ENCODE measurements around the gene PLA2G4B.
A peak's percentile ranks its signal among the peaks of the same experiment; 100 is the strongest.
"Not testable (repeated sequence)": the region's sequence is repeated elsewhere in the genome, so short reads cannot be mapped to it uniquely, and the experiment has no call there.

PLA2G4B gene

DNA sequence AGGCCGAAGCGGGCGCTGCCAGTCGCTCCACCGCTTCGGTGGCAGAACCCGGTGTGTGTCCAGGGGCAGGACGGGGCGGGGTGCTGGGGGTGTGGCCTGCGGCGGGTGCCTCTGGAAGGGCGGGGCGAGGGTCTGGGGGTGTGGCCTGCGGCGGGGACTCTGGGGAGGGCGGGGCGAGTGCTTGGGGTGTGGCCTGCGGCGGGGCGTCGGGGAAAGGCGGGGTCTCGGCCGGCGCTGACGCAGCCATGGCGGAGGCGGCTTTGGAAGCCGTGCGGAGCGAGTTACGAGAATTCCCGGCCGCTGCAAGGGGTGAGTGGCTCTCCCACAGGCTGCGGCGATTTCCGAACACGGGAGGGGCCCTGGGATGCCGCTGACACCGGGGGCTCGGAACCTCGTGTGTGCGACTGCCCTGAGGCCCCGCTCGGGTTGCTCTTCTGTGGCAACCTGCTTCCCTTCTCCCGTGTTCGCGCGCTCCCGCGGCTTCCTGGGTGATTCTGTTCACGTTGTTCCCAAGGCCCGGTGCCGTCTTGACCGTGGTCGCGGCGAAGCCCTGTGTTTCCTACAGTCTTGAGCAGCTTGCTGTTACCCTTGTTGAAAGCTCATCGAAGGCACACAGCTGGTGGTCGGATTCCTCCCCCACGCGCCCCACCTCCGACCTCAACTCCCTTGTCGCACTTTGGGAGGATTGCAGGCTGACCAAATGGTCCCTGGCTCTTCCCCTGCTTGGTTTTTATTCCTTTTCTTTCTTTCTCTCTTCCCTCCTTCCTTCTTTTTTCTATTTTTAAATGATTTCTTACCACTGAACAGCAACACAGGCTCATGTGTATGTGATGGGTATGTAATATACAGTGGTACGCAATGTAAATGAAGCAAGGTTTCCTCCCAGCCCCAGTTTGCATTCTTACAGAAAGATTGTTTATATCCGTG, 10.5 kb upstream of the PLA2G4B start, which contains the start of gene JMJD7:
TSS of gene JMJD7 (plus strand) at position 213 of the 927 bp plus-strand sequence. CDS start at position 246, 33 bp downstream.
- peak; percentile 80 to 85 for DNase-seq

DNA sequence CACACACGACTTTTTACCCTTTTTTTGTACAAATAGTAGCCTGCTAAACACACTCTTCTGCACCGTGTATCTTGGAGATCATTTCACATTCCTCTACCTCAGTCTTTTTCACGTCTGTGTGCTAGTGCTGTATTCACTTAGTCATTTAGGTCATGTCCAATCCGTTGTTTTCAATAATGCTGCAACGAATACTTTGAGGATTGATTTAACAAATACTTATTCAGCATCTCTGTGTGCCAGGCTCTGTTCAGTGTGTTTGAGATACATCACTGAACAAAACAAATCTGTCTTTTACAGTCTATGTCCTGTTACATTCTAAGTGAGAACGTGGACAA, 9.9 kb upstream of the PLA2G4B start:
- no peak for DNase-seq

DNA sequence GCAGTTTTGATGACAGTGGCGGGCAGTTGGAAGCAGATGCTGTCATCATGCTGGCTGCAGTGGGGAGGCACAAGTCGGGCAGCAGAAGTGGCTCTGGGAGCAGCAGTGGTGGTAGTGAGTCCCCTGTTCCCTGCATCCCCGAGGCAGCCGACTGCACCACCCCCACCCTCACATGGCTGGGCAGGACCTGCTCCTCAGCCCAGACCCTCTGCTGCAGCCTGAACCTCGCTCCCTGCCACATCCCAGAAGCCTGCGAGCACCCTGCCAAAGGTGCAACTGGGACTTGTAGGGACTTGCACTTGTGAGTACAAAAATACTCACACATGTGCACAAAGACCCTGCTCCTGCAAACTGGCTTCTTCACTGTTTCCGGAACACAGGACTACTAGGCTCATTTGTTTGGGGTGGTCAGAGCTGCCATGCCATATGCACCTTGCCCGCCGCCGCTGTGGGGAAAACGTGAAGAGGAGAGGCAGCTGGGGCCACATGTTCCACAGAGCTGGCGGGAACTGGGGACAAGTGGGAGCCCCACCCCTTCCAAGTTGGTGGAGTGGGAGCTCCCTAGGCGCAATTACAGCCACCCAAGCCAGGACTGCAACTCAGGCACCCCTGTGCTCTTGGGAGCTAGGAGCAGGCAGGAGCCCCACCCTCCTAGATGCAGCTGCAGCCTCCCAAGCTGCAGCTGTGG, 8.5 kb upstream of the PLA2G4B start:
- no peak for DNase-seq

DNA sequence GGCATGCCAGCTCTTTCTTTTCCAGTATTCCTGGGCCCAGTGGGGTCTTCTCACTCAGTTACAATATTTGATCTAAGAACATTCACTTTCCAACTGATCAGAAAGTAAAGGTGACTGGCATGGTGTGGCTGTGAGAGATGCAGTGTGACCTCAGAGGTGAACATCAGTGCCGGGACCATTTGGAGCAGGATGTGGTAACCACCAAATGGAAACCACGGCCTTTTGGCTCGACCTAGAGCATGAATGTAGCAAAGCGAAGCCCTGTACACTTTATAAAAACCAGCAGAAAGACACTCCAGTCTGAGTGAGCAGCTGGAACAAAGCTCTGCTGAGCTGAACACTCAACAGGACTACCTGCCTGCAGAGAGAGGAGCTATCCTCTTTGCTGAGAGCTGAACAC, 7.4 kb upstream of the PLA2G4B start:
- not testable (repeated sequence) for DNase-seq

DNA sequence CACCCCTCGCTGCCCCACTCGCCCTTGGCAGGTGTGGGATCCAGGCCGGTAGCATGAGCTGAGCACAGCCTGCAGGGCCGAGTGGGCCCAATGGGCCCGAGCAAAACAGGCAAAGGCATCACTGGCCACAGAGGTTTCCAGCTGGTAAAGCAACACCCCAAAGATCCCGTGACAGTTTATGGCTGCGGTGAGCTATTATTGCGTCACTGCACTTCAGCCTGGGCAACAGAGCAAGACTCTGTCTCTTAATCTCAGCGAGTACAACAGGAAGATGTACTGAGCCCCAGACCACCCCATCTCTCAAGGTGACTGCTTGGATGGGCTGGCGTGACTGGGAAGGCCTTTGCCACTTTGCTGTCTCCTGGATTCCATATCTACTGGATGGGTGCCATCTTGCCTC, 6.4 kb upstream of the PLA2G4B start:
- DNase-seq = no peak

DNA sequence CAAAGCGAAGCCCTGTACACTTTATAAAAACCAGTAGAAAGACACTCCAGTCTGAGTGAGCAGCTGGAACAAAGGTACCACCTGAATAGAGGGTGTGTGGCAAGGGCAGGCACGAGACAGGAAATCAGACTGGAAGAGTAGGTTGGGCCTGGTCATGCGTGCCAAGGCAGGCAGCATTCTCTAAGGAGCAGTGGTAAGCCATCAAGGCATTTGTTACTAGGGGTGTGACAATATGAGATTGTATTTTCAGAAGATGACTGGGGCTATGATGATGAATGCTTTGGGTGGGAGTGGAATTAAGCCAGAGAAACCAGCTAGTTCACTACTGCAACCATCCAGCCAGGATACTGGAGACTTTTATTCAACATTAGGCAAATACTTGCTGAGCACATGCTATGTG, 5.8 kb upstream of the PLA2G4B start:
- no peak for DNase-seq

DNA sequence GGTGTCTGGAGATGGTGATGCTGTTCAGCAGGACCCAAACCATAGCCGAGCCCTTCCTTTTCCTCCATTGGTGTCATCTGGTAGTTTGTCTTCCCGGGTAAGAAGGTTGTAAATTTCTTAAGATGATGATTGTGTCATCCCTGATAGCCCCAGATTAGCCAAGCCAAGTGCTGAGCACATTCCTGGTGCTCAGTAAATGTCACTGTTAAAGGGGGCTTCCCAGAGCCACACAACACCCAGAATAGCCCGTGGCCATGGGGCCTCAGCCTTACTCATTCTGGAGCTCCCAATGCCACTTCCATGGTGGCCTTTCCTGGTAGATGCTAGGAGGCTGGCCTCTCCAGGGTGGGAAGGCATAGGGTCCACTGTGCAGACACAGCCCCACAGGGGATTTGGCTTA, 4.6 kb upstream of the PLA2G4B start:
- no peak for DNase-seq

DNA sequence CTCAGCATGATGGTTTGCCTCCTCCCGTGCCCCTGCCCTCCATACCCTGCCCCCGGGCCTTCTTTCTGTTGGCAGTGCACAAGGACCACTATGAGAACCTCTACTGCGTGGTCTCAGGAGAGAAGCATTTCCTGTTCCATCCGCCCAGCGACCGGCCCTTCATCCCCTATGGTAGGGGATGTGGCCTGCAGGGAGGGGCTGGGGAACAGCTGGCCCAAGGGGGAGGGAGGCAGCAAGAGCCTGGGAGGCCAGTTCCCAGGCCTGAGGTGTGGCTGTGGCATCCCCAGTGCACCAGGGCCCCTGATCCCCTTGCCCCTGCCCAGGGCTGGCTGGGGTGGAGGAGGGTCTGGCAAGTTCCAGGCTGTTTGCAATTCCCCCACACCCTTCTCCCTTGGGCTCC, 2.6 kb upstream of the PLA2G4B start:
- no peak for DNase-seq

DNA sequence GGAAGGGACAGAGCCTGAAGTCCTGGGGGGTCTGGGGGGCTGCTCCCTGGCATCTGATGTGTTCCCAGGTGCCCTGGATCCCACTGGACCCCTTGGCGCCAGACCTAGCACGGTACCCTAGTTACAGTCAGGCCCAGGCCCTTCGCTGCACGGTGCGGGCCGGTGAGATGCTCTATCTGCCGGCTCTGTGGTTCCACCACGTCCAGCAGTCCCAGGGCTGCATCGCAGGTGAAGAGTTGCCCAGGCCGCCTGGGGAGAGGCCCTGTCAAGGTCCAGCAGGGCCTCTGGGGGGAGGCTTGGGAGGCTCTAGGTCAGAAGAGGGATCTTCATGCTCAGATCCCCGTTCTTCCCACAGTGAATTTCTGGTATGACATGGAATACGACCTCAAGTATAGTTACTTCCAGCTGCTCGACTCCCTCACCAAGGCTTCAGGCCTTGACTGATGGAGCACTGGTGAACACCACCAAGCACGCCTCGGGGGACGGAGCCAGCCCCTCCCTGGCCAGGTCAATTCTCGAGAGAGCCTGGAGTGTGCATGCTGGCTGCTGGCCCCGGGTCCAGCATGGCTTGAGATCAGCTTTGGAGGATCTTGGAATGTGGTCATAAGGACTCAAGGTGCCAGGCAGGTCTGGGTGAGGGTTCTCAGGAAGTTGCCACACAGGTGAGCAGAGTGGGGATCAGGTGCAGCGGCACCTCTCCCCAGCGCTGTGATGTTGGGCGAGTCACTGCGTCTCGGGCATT, 1.8 kb upstream of the PLA2G4B start:
- DNase-seq = no peak

DNA sequence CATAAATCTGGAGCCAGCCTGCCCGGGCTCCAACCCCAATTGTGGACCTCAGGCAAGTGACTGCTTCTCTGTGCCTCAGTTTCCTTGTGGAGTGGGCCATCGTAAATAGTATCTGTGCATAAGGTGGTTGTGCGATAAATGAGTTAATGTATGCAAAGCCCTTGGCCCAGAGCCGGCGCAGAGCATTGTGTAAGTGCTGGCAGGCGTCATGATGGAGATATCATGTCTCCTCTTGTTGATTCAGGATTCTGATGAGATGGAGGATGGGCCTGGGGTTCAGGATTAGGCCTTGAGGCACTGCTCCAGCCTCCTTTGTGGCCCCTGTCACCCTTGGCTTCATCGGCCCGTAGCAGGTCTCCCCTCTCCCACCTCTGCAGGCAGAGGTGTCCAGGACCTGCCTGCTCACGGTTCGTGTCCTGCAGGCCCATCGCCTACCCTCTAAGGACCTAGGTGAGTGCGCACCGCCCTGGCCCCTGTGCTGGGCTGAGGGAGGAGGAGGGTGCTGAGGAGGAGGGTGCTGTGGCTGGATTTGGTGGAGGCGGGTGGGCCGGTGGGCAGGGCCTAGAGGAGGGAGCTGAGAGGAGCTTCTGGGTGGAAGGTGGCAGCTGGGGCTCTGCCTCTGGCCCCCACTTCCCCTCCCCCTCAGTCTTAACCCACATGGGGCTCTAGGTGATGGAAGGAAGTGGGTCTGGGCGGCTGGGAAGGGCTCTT, 1.3 kb downstream of the PLA2G4B start:
- peak in 1 of 2 experiments; percentile 44 for DNase-seq

DNA sequence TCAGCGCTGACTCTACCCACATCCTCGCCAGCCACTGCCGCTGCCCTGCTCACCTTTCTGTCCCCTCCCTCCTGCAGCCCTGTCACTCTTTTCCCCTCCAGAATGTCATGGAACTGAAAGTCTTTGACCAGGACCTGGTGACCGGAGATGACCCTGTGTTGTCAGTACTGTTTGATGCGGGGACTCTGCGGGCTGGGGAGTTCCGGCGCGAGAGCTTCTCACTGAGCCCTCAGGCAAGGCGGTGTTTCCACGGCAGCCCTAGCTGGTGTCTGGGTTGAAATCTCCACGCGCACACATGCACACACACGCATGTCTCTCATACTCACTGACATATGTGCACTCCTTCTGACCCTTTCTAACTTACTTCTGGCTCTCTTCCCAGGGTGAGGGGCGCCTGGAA, 2.0 kb downstream of the PLA2G4B start:
- no peak for DNase-seq

DNA sequence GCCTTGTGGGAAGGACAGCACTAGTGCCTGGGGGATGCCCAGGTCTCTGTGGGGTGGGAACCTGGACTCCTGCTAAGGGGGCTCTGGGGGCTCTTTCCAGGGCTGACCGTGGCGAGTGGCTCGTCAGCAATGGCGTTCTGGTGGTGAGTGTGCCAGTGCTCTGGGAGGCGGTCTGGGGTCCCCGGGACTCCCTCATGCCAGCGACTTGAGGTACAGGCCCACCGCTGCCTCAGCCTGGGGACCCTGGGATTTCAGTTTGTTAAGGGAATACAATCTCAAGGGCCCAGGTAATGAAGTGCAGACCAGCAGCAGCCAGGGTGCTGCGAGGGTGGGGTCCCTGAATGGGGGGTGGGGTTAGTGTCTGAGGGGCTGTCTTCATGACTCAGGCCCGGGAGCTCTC, 2.5 kb downstream of the PLA2G4B start:
- no peak for DNase-seq

DNA sequence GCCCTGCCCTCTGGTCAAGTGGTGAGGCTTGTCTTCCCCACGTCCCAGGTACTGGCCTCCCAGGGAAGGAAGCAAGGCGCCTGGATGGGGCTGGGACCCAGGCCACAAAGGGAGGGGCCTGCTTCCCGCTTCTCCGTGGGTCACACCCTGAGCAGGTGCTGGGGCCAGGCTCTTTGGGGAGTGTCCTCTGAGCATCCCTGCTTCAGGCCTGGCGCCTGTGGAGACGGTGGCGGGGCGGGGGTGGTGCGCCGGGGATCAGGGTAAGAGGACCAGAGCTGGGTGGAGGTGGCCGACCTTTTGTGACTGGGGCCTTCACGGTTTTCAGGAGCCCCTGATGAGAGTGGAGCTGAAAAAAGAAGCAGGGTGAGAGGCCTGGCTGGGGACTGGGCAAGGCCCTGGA, 3.6 kb downstream of the PLA2G4B start:
- DNase-seq = no peak

DNA sequence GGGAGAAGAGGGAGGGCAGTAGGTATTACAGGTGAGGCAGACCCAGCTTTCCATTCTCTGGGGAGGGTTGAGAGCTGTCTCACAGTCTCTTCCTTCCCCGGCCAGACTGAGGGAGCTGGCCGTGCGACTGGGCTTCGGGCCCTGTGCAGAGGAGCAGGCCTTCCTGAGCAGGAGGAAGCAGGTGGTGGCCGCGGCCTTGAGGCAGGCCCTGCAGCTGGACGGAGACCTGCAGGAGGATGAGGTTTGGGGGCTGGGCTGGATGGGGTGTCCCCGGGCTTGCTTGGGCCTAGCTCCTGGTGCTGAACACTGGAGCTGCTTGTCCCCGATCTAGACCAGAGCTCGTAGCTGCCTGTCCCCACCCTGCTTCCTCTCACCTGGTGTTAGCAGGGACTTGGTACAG, 4.9 kb downstream of the PLA2G4B start:
- no peak for DNase-seq

DNA sequence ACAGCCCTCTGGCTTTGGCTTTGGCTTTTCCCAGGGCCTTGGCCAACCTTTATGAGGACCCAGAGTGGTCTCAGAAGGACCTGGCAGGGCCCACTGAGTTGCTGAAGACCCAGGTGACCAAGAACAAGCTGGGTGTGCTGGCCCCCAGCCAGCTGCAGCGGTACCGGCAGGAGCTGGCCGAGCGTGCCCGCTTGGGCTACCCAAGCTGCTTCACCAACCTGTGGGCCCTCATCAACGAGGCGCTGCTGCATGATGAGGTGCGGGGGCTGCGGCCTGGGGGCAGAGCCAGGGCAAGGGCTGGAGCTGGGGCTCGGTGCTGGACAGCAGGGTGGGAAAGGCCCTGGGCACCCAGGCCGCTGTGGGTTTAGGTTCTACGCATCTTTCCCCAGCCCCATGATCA, 6.2 kb downstream of the PLA2G4B start:
- DNase-seq = no peak

DNA sequence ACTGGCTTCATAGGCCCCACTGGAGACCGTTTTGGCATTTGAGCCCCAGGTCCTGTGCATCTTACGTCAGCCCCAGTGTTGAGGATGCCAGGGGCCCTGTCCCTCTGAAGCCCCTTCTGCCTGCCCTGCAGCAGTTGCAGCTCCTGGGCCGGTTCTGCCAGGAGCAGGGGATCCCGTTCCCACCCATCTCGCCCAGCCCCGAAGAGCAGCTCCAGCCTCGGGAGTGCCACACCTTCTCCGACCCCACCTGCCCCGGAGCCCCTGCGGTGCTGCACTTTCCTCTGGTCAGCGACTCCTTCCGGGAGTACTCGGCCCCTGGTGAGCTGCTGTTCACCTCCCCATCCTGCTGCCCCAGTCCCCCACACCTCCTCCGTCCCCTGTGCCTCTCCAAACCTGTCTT, 8.6 kb downstream of the PLA2G4B start:
- DNase-seq = no peak

DNA sequence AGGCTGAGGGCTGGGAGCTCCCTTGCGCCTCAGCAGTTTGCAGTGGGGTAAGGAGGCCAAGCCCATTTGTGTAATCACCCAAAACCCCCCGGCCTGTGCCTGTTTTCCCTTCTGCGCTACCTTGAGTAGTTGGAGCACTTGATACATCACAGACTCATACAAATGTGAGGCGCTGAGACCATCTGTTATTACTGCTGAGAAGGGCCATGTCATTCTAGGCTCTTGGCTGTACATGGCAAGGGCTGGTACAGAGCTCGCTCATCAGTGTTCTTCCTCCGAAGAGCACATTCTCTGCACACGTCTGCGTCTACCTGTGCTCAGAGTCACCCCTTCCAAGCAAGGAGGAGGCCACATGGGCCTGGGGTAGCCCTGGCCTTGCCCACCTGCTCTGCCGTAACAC, 9.3 kb downstream of the PLA2G4B start:
- peak; percentile 25 to 77 for DNase-seq

DNA sequence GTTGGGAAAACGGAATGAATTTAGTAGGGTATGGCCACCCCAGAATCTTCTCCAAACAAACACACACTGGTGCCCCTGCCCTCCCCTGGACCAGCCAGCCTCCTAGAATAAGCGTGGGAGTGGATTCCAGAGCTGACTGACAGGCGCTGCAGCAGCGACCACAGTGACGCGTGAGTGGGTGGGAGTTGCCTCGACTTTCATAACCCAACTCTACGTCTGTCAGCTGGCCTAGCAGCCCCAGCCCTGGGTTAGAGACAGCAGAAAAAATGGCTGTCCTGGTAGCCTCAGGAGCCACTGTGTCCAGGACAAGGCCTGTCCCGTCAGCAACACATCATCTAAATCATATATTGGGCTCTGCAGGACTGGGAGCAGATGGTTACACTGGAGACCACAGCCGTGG, 10.0 kb downstream of the PLA2G4B start:
- DNase-seq = no peak

DNA sequence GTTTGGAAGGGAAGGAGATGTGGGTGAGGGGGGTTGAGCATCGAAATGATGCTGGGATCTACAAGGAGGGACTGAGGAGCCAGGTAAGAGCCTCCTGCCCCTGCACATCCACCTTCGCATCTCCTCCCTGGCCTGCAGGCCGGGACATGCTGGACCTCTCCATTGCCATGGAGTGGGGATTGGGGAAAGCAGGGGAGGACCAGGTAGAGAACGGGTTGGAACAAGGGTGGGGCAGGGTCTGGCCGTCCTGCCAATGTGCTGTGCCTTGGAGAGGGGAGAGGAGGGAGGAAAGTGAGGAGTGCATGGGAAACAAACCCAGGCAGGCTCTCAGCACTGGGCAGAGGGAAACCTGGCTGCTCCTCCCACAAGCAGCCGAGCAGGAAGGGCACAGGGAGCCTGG, 10.6 kb downstream of the PLA2G4B start:
- DNase-seq = no peak

DNA sequence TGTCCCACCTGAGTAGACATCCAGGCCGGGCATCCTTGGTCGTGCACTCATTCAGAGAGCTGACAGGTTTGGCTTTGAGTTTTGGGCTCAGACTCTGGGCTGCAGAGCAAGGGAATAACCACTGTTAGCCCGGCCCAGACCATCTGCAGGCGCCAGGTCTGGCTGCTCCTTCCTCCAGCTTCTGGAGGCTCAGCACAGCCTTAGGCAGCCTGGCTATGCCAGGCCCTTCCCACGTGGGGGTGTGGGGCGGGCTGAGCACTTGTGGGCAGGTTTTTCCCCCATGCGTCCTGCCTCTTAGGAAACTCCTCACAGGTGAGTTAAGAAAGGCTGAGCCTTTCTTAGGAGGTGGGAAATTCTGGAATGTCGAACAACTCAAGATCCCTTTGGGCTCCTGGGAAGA, 11.2 kb downstream of the PLA2G4B start:
- DNase-seq = no peak

DNA sequence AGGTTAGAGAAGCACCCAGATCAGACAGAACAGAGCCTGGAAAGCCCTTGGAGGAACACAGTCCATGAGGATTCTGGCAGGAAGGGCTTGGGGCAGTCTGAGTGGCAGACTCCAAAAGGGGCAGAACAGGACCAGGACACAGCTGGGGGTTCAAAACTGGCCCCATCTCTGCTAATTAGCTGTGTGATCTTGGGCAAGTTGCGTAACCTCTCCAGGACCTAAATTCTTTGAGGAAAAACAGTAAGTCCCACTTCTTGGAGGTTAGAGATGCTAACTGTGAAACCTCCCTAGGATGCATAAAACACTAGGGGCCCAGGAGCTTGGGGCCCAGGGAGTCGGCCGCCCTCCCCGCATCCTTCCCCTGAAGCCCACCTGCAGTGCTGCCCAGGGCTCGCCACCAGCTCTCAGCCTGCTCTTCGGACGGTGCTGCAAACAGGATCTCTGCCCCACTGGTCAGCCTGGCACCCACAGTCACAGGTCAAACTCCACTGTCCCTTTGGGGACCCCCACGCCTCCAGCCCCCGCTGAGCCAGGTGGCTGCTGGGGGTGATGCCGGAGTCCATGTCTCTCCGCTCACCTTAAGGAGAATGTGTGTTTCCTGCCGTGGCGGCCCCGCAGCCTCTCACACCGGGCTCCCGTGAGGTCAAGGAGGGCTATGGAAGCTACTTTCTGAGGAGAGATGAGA, 12.0 kb downstream of the PLA2G4B start:
- no peak for DNase-seq

DNA sequence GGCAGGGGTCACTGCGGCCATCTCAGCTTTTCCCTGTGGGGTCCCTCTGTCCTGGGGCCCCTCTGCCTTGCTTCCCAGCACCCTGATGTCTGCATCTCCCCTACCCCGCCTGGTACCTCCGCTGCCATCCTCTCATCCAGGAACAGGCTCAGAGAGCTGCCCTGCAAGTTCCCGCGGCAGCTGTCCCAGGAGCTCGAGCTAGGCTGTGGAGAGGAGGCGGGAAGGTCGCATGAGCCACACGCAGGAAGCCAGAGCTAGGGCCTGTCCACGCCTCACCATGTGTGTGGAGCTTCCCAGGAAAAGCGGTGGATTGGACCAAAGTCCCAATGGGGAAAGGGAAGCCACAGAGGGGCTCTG, 12.5 kb downstream of the PLA2G4B start:
- no peak for DNase-seq

Data from NCI-H524 (cell line).